HFF-Myc (cell line): Measurements from ENCODE around the gene UCKL1.

Source experiments
- DNase-seq: peaks from one replicate; pipeline ENCODE4 v3.0.0-alpha.2; 2011; ENCODE audit warnings: low read depth; ENCODE audit errors: extremely low read depth
- H3K4me3 ChIP-seq: replicated peaks from 2 replicates; pipeline ENCODE4 v1.5.1; 2011; ENCODE audit warnings: low read depth, mild to moderate bottlenecking, control low read depth, low read length
- TF ChIP-seq, protein P1 (sequence below): IDR thresholded peaks from 2 replicates; pipeline ENCODE4 v1.5.1; 2012; ENCODE audit warnings: mild to moderate bottlenecking, low read depth, low read length, control low read depth; ENCODE audit errors: missing control alignments

Gene UCKL1

DNA sequence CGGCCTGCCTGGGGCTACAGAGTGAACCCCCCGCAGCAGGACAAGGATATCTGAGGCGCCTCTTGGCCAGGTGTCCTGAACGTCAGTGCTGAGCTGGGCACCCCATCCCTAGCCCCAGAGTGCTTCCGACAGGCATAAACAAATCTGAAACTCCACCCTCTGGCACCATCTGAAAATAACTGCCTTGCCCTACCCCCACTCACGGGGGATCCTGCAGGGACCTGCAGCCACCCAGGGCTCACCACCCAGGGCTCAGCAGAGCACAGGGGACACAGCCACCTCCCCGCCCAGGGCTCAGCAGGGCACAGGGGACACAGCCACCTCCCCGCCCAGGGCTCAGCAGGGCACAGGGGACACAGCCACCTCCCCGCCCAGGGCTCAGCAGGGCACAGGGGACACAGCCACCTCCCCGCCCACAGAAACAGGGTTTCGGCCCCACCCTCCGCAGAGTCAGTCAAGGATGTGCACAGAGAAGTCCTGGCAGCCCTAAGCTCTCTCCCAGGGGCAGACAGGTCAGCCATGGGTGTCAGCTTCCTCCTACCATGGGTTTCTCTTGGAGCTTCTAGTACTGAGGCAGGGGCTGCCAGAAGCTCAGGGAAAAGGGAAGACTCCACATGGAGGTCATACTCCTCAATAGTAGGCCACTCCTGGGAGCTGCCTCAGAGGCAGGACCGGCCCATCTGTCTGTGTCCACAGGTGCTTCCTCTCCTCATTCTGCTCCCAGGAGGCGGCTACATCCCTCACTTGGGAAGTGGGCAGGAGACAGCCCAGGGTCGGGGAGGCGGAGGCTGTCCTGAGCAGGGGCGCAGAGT, 4.6 kb downstream of the UCKL1 start:
- H3K4me3 ChIP-seq = no peak overlapping the region
- TF ChIP-seq, protein P1, sequence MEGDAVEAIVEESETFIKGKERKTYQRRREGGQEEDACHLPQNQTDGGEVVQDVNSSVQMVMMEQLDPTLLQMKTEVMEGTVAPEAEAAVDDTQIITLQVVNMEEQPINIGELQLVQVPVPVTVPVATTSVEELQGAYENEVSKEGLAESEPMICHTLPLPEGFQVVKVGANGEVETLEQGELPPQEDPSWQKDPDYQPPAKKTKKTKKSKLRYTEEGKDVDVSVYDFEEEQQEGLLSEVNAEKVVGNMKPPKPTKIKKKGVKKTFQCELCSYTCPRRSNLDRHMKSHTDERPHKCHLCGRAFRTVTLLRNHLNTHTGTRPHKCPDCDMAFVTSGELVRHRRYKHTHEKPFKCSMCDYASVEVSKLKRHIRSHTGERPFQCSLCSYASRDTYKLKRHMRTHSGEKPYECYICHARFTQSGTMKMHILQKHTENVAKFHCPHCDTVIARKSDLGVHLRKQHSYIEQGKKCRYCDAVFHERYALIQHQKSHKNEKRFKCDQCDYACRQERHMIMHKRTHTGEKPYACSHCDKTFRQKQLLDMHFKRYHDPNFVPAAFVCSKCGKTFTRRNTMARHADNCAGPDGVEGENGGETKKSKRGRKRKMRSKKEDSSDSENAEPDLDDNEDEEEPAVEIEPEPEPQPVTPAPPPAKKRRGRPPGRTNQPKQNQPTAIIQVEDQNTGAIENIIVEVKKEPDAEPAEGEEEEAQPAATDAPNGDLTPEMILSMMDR = no peak
- DNase-seq = no peak

- DNase-seq = no peak
- no peak overlapping the region for H3K4me3 ChIP-seq
- TF ChIP-seq, protein P1 = no peak
These were observed 5.4 kb downstream of the UCKL1 start for GRCh38 chr20:63950701-63951397.

GRCh38 chr20:63947638-63948456, 8.4 kb downstream of the UCKL1 start:
- H3K4me3 ChIP-seq = no peak overlapping the region
- no peak for DNase-seq
- TF ChIP-seq, protein P1 = no peak

DNA sequence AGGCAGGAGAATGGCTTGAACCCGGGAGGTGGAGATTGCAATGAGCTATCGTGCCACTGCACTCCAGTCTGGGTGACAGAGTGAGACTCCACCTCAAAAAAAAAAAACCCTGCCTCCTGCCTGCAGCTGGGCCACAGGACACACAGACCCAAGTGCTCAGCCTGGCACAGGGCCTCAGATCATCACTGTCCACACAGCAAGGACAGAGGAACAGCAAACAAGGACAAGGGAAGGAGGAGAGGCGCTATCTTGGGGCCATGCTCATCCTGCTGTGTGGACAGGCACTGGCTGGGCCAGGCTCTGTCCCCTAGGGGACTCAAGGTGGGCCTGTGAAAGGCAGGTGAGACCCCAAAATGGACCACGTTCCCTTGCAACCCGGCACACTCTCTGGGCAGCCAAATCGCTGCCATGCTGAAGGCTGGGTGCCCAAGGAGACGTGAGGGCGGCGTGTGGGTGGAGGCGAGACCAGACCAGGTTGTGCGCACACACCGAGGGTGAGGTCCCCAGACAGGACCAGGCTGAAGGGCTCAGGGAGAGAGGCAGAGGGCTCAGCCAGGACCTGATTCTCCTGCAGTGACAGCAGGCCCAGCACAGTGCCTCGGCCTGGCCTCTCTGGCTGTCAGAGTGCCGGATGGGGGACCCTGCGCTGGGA, 9.1 kb downstream of the UCKL1 start:
- no peak overlapping the region for H3K4me3 ChIP-seq
- no peak for DNase-seq
- TF ChIP-seq, protein P1 = no peak

DNA sequence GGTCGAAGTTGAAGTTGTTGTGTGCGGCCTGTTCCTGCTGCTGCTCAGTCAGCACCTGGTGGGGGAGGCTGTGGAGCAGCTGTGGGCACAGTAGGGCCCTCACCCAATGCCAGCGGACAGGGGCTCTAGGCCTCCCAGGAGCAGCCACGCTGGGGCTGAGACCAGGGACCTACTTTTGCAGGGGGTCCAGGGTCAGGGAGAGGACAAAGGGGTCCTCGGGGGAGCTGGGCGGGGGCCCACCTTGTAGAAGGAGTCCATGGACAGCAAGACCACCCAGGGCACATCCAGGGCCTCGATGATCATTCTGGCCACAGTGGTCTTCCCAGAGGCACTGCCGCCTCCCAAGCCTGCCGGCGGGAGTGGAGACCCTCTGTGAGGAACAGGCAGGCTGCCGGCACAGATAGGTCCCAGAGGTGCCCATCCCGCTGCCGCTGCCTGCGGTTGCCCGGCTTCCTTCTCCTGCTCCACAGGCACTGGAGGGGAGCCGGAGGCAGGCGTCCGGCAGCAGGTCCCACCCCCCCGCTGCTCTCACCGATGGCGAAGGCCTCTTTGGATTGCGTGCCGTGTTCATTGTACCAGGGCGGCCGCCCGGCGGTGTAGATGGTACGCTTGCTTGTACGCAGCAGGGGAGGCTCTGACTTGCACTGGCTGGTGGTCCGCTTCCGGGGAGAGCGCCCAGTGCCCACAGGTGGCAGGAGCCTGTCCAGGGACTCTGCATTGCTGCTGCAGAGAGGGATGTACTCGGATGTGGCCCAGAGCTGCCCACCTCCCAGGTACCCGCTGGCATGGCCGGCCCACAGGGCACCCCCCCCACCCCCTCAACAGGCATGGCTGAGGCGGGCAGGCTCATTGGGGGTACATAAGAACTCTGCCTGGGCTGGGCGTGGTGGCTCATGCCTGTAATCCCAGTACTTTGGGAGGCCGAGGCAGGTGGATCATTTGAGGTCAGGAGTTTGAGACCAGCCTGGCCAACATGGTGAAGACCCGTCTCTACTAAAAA, 10.0 kb downstream of the UCKL1 start:
- H3K4me3 ChIP-seq = no peak overlapping the region
- no peak for DNase-seq
- TF ChIP-seq, protein P1 = no peak
